Astrocyte (in vitro differentiated cells and primary cell): ENCODE data around the gene RIT2. TPM values are rescaled to one million over a fixed set of nuclear protein-coding genes. Genes with fewer than 3 reads are reported as not detected.

Experiments
- DNase-seq: peaks from one replicate; pipeline ENCODE4 v3.0.0-alpha.2; 2010; ENCODE audit warnings: low read depth
- FAIRE-seq: peaks from 2 replicates; lab custom pipeline; 2011; peaks lifted over from hg19 to GRCh38; lab: Jason Lieb, UNC
- H2AFZ ChIP-seq: 2 replicates; pipeline ENCODE4 v1.6.0; 2012; ENCODE audit warnings: low read depth, low read length, inconsistent platforms
- H3K27ac ChIP-seq: 2 replicates; pipeline ENCODE4 v1.5.1; 2011; ENCODE audit warnings: low read depth, low read length, inconsistent platforms
- H3K27me3 ChIP-seq: 2 replicates; pipeline ENCODE4 v1.6.0; 2011; ENCODE audit warnings: low read length, inconsistent platforms; ENCODE audit not compliant: insufficient read depth
- H3K36me3 ChIP-seq: 2 replicates; pipeline ENCODE4 v1.5.1; 2011; ENCODE audit warnings: low read length, inconsistent platforms; ENCODE audit not compliant: insufficient read depth
- H3K4me1 ChIP-seq: 2 replicates; pipeline ENCODE4 v1.5.1; 2011; ENCODE audit warnings: low read length, inconsistent platforms; ENCODE audit not compliant: insufficient read depth
- H3K4me2 ChIP-seq: 2 replicates; pipeline ENCODE4 v1.6.0; 2012; ENCODE audit warnings: low read length, inconsistent platforms
- H3K4me3 ChIP-seq: 2 replicates; pipeline ENCODE4 v1.5.1; 2011; ENCODE audit warnings: low read depth, mild to moderate bottlenecking, low read length, inconsistent platforms; ENCODE audit not compliant: insufficient read depth
- H3K79me2 ChIP-seq: 2 replicates; pipeline ENCODE4 v1.6.0; 2012; ENCODE audit warnings: mild to moderate bottlenecking, low read length, inconsistent platforms; ENCODE audit not compliant: insufficient read depth
- H3K9ac ChIP-seq: 2 replicates; pipeline ENCODE4 v1.6.0; 2012; ENCODE audit warnings: mild to moderate bottlenecking, low read length, inconsistent platforms
- H3K9me3 ChIP-seq: 2 replicates; pipeline ENCODE4 v1.5.1; 2012; ENCODE audit warnings: low read depth, mild to moderate bottlenecking, low read length, inconsistent platforms; ENCODE audit not compliant: insufficient read depth
- H4K20me1 ChIP-seq: 2 replicates; pipeline ENCODE4 v1.6.0; 2012; ENCODE audit warnings: low read length, inconsistent platforms; ENCODE audit not compliant: insufficient read depth
- H3K27ac Mint-ChIP-seq: one replicate; pipeline ENCODE4 v1.8.0; 2021; ENCODE audit warnings: mild to moderate bottlenecking, mixed read lengths; ENCODE audit not compliant: unreplicated experiment
- H3K27me3 Mint-ChIP-seq: one replicate; pipeline ENCODE4 v1.8.0; 2021; ENCODE audit warnings: low read depth, mixed read lengths; ENCODE audit not compliant: unreplicated experiment
- H3K36me3 Mint-ChIP-seq: one replicate; pipeline ENCODE4 v1.8.0; 2021; ENCODE audit warnings: low read depth, mixed read lengths; ENCODE audit not compliant: unreplicated experiment
- H3K4me1 Mint-ChIP-seq: one replicate; pipeline ENCODE4 v1.8.0; 2021; ENCODE audit warnings: low read depth, mixed read lengths; ENCODE audit not compliant: unreplicated experiment
- H3K4me3 Mint-ChIP-seq: one replicate; pipeline ENCODE4 v1.8.0; 2021; ENCODE audit warnings: mild to moderate bottlenecking, moderate library complexity, mixed read lengths; ENCODE audit not compliant: unreplicated experiment
- H3K9me3 Mint-ChIP-seq: one replicate; pipeline ENCODE4 v1.8.0; 2021; ENCODE audit warnings: mild to moderate bottlenecking, mixed read lengths; ENCODE audit not compliant: unreplicated experiment
- CTCF ChIP-seq: IDR thresholded peaks from 2 replicates; pipeline ENCODE4 v1.5.1; 2011; ENCODE audit warnings: low read depth, mild to moderate bottlenecking, inconsistent platforms, low read length, moderate library complexity; ENCODE audit not compliant: insufficient read depth
- EZH2 ChIP-seq: IDR thresholded peaks from 2 replicates; pipeline ENCODE4 v1.6.1; 2012; ENCODE audit warnings: mild to moderate bottlenecking, low read length, inconsistent platforms; ENCODE audit not compliant: insufficient read depth
- total RNA-seq: library from RNA; stranded (reverse); gene quantifications from 2 replicates; pipeline ENCODE4 v1.2.1, GENCODE V29; 2021

The RIT2 gene
- total RNA-seq, 1 donor from 2014 or later, result not detected

- peaks cover 3% of the 10 kb centered on the region for H3K4me1 Mint-ChIP-seq
- no peaks in the 10 kb centered on the region for H3K36me3 ChIP-seq
- no peak for FAIRE-seq
Observed at GRCh38 chr18:42824178-42824577, 291.3 kb downstream of the RIT2 start.

DNA sequence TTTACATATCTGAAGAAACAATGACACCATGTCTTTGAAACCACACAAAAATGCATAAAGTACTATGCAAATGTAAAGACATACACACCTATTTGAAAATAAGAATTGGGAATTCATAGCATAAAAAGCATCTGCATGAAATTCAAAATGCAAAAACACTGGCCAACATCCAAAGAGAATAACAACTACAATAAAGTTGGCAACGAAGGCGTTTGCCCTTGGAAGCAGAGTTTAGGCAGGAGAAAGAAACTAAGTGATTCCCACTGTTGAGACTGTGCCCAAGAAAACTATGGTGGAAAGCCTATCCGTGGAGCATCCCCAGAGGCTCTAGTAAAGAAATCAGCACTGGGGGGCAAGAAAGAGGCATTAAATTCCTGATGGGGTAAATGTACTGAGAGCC, 292.8 kb downstream of the RIT2 start:
- Mint-ChIP-seq H3K27me3 (no peaks in the 10 kb centered on the region), H3K4me3 (no peak overlapping the region), H3K36me3 (no peaks in the 10 kb centered on the region), H3K27ac (no peak overlapping the region), H3K9me3 (no peaks in the 10 kb centered on the region), H3K4me1 (peaks cover 3% of the 10 kb centered on the region)
- no peak overlapping the region for H3K4me2 ChIP-seq
- H3K36me3 ChIP-seq, result no peaks in the 10 kb centered on the region
- H3K4me1 ChIP-seq, result no peaks in the 10 kb centered on the region
- no peak overlapping the region for H3K4me3 ChIP-seq
- no peak for DNase-seq
- H3K27me3 ChIP-seq, result no peaks in the 10 kb centered on the region
- no peak overlapping the region for H3K9ac ChIP-seq
- H3K79me2 ChIP-seq, result no peaks in the 10 kb centered on the region
- no peak for FAIRE-seq
- TF ChIP-seq EZH2 (no peak), CTCF (no peak)
- no peaks in the 10 kb centered on the region for H3K9me3 ChIP-seq
- H2AFZ ChIP-seq, result no peak overlapping the region
- no peaks in the 10 kb centered on the region for H4K20me1 ChIP-seq
- no peak overlapping the region for H3K27ac ChIP-seq

More at GRCh38 chr18:42824178-42824577, 291.3 kb downstream of the RIT2 start:
- Histone ChIP-seq H3K9me3 (no peaks in the 10 kb centered on the region), H3K27me3 (no peaks in the 10 kb centered on the region), H4K20me1 (no peaks in the 10 kb centered on the region), H3K4me1 (no peaks in the 10 kb centered on the region), H3K4me2 (no peak overlapping the region), H3K9ac (no peak overlapping the region), H3K79me2 (no peaks in the 10 kb centered on the region), H2AFZ (no peak overlapping the region), H3K27ac (no peak overlapping the region), H3K4me3 (no peak overlapping the region)
- no peak for TF ChIP-seq EZH2
- TF ChIP-seq CTCF, result no peak
- Mint-ChIP-seq H3K4me3 (no peak overlapping the region), H3K36me3 (no peaks in the 10 kb centered on the region), H3K27ac (no peak overlapping the region), H3K9me3 (no peaks in the 10 kb centered on the region), H3K27me3 (no peaks in the 10 kb centered on the region)
- no peak for DNase-seq

- TF ChIP-seq CTCF, result no peak
- no peak for TF ChIP-seq EZH2
- no peaks in the 10 kb centered on the region for H3K79me2 ChIP-seq
- H3K27me3 ChIP-seq, result no peaks in the 10 kb centered on the region
- no peak overlapping the region for H3K4me2 ChIP-seq
- H2AFZ ChIP-seq, result no peak overlapping the region
- no peak overlapping the region for H3K27ac ChIP-seq
- H3K27me3 Mint-ChIP-seq, result no peaks in the 10 kb centered on the region
- peaks cover 3% of the 10 kb centered on the region for H3K4me1 Mint-ChIP-seq
- no peak overlapping the region for H3K4me3 ChIP-seq
- no peaks in the 10 kb centered on the region for H3K9me3 ChIP-seq
- no peak for FAIRE-seq
- H3K36me3 Mint-ChIP-seq, result no peaks in the 10 kb centered on the region
- H3K36me3 ChIP-seq, result no peaks in the 10 kb centered on the region
- H3K4me1 ChIP-seq, result no peaks in the 10 kb centered on the region
- no peaks in the 10 kb centered on the region for H4K20me1 ChIP-seq
- H3K27ac Mint-ChIP-seq, result no peak overlapping the region
- no peak overlapping the region for H3K4me3 Mint-ChIP-seq
- no peak overlapping the region for H3K9ac ChIP-seq
- H3K9me3 Mint-ChIP-seq, result no peaks in the 10 kb centered on the region
- no peak for DNase-seq
Observed at GRCh38 chr18:42821492-42821891, 294.0 kb downstream of the RIT2 start.
